Left ventricle myocardium superior (tissue), 1 donor: ENCODE results near the gene BANP. TPM values are rescaled to one million over a fixed set of nuclear protein-coding genes. Genes with fewer than 3 reads are reported as not detected.
"Not testable (repeated sequence)": the region's sequence is repeated elsewhere in the genome, so short reads cannot be mapped to it uniquely, and the experiment has no call there.

ENCODE experiments used
- ATAC-seq: fragments of 200-7000 bp; cut with Tn5 transposase; one replicate; pipeline ENCODE4 v1.9.1; 2020; ENCODE audit warnings: mild to moderate bottlenecking, moderate library complexity
- DNase-seq: peaks from one replicate; pipeline ENCODE4 v3.0.0-alpha.2; 2020
- intact Hi-C: fragments of 100-400 bp; cut with micrococcal nuclease; formaldehyde crosslinking; loops from one replicate; pipeline ENCODE4 v1.11.0; 2022
- total RNA-seq: library from RNA; stranded (reverse); fragmentation: NEBNext Ultra II Directional; extraction: Animal tissue kit (Norgen Biotek cat#: 25700); gene quantifications from one replicate; pipeline ENCODE4 v1.2.1, GENCODE V29; 2021
- donor health status: DM: no; HTN: yes; CAD: no; lungs with severe emphysema.

The BANP gene
- total RNA-seq, 1 donor from 2014 or later = 15.5 TPM

- peak; percentile 60 for DNase-seq
- ATAC-seq = peak; percentile 76
- intact Hi-C loops = not testable (repeated sequence)
Measured at GRCh38 chr16:88118852-88119741, 167.9 kb downstream of the BANP start.

- ATAC-seq = peak; percentile 51
- intact Hi-C loops = not testable (repeated sequence)
Measured at GRCh38 chr16:88119881-88120751, 168.9 kb downstream of the BANP start.

GRCh38 chr16:88120812-88121211 is 169.6 kb downstream of the BANP start:
- intact Hi-C loops = no loop called here
- DNase-seq (peak; percentile 28), ATAC-seq (no peak)

More at GRCh38 chr16:88119881-88120751, 168.9 kb downstream of the BANP start:
- DNase-seq = peak; percentile 65

GRCh38 chr16:88121391-88121790 is 170.2 kb downstream of the BANP start:
- ATAC-seq, intact Hi-C loops: not testable (repeated sequence)
- DNase-seq = peak; percentile 12

GRCh38 chr16:88121886-88122580 is 170.8 kb downstream of the BANP start:
- ATAC-seq = no peak
- no peak for DNase-seq
- intact Hi-C loops = no loop called here

Other genes with a start within 250 kb of the BANP start
- 11.6 TPM for gene KLHDC4, start 185.4 kb upstream of the BANP start, total RNA-seq
- 2.0 TPM for gene SLC7A5, start 81.9 kb upstream of the BANP start, total RNA-seq
- gene CA5A, start 14.9 kb upstream of the BANP start, total RNA-seq = not detected